Left lung (tissue), 10 donors: ENCODE data around the gene NPDC1. TPM values are rescaled to one million over a fixed set of nuclear protein-coding genes. Genes with fewer than 3 reads are reported as not detected.

Experiments
- ATAC-seq: fragments of 200-7000 bp; cut with Tn5 transposase; one replicate; pipeline ENCODE4 v1.9.1; 2020; ENCODE audit warnings: moderate library complexity
- DNase-seq, 4 donors: peaks; one replicate each; pipeline ENCODE4 v3.0.0-alpha.2; 2013 to 2020
- H3K27ac ChIP-seq, 2 donors: fragments of 200-600 bp; sonication (generic) in 1 of 2; one replicate each; pipeline versions ENCODE4 v1.5.0 to v1.8.0; 2020 to 2021
- H3K27me3 ChIP-seq, 2 donors: fragments of 200-600 bp; sonication (generic) in 1 of 2; one replicate each; pipeline versions ENCODE4 v1.5.0 to v1.8.0; 2020 to 2021
- H3K36me3 ChIP-seq, 2 donors: fragments of 200-600 bp; sonication (generic) in 1 of 2; one replicate each; pipeline versions ENCODE4 v1.5.0 to v1.8.0; 2020 to 2021
- H3K4me1 ChIP-seq, 2 donors: fragments of 200-600 bp; one replicate each; pipeline ENCODE4 v1.8.0; 2021
- H3K4me3 ChIP-seq, 2 donors: fragments of 200-600 bp; sonication (generic) in 1 of 2; one replicate each; pipeline versions ENCODE4 v1.5.0 to v1.8.0; 2020 to 2021; ENCODE audit warnings: mild to moderate bottlenecking in 1 of 2
- H3K9me3 ChIP-seq, 2 donors: fragments of 200-600 bp; sonication (generic) in 1 of 2; one replicate each; pipeline versions ENCODE4 v1.5.0 to v1.8.0; 2020 to 2021
- CTCF ChIP-seq, 2 donors: fragments of 200-600 bp; sonication (generic) in 1 of 2; IDR thresholded peaks; one replicate each; pipeline versions ENCODE4 v1.5.0 to v1.8.0; 2021; ENCODE audit warnings: antibody characterized with exemption in 2 of 2
- intact Hi-C, 2 donors: fragments of 100-400 bp; cut with DNase I; formaldehyde crosslinking; loops; one replicate each; pipeline versions ENCODE4 v1.11.2 to v1.14.2; 2022
- polyA plus RNA-seq, 6 donors: library from polyadenylated mRNA; unstranded; fragments of 120-200 nt; gene quantifications; one replicate each; pipeline ENCODE4 v1.2.1, GENCODE V29; 2013; ENCODE audit not compliant: insufficient read length in 6 of 6
- total RNA-seq, 2 donors: library from RNA; stranded (reverse); fragmentation: NEBNext Ultra II Directional; extraction: Animal tissue kit (Norgen Biotek cat#: 25700); gene quantifications; one replicate each; pipeline ENCODE4 v1.2.1, GENCODE V29; 2021
- donor health status: DM: no; HTN: yes; CAD: no.
- donor health status: DM: no; HTN: no; CAD: no.

The NPDC1 gene
- total and polyA plus RNA-seq, 8 donors = 24.4 to 105 (median 31.7) TPM

GRCh38 chr9:137009217-137009616 is 36.8 kb downstream of the NPDC1 start:
- no peaks in the 10 kb centered on the region for H3K27me3 ChIP-seq
- H3K4me3 ChIP-seq = no peak overlapping the region
- H3K9me3 ChIP-seq = peaks cover 0 to 4% of the 10 kb centered on the region in 2 donors
- no peak for TF ChIP-seq CTCF (IDR thresholded peaks at IDR 0.05)
- ATAC-seq (no peak), DNase-seq (no peak)
- peaks cover 0 to 52% of the 10 kb centered on the region in 2 donors for H3K36me3 ChIP-seq
- intact Hi-C loops = no loop called here
- H3K27ac ChIP-seq = no peak overlapping the region
- no peaks in the 10 kb centered on the region for H3K4me1 ChIP-seq

- peaks cover 0 to 4% of the 10 kb centered on the region in 2 donors for H3K9me3 ChIP-seq
- no peak for TF ChIP-seq CTCF (IDR thresholded peaks at IDR 0.05)
- H3K27me3 ChIP-seq = no peaks in the 10 kb centered on the region
- DNase-seq = no peak
- no peak overlapping the region for H3K4me3 ChIP-seq
- H3K27ac ChIP-seq = no peak overlapping the region
- ATAC-seq = no peak
- intact Hi-C loops = no loop called here
- peaks cover 0 to 43% of the 10 kb centered on the region in 2 donors for H3K36me3 ChIP-seq
- H3K4me1 ChIP-seq = no peaks in the 10 kb centered on the region
These were observed 37.7 kb downstream of the NPDC1 start for GRCh38 chr9:137008312-137008711.

- DNase-seq (no peak), ATAC-seq (no peak)
- no peak overlapping the region for H3K4me3 ChIP-seq
- no peak overlapping the region for H3K27ac ChIP-seq
- peaks cover 0 to 38% of the 10 kb centered on the region in 2 donors for H3K36me3 ChIP-seq
- no peaks in the 10 kb centered on the region for H3K27me3 ChIP-seq
- intact Hi-C loops = no loop called here
- H3K9me3 ChIP-seq = peaks cover 0 to 4% of the 10 kb centered on the region in 2 donors
- no peak for TF ChIP-seq CTCF (IDR thresholded peaks at IDR 0.05)
- no peaks in the 10 kb centered on the region for H3K4me1 ChIP-seq
These were observed 38.1 kb downstream of the NPDC1 start for GRCh38 chr9:137007816-137008270.

GRCh38 chr9:137007108-137007815 is 38.7 kb downstream of the NPDC1 start:
- no peak overlapping the region for H3K27ac ChIP-seq
- TF ChIP-seq CTCF (IDR thresholded peaks at IDR 0.05) = no peak
- intact Hi-C loops = no loop called here
- H3K36me3 ChIP-seq = peaks cover 0 to 32% of the 10 kb centered on the region in 2 donors
- ATAC-seq (peak; percentile 64), DNase-seq (no peak)
- H3K27me3 ChIP-seq = no peaks in the 10 kb centered on the region
- no peaks in the 10 kb centered on the region for H3K4me1 ChIP-seq
- peaks cover 0 to 4% of the 10 kb centered on the region in 2 donors for H3K9me3 ChIP-seq
- no peak overlapping the region for H3K4me3 ChIP-seq

- DNase-seq (no peak), ATAC-seq (no peak)
- peaks cover 0 to 23% of the 10 kb centered on the region in 2 donors for H3K36me3 ChIP-seq
- H3K27me3 ChIP-seq = no peaks in the 10 kb centered on the region
- intact Hi-C loops = no loop called here
- H3K4me3 ChIP-seq = no peak overlapping the region
- H3K4me1 ChIP-seq = peaks cover 0 to 1% of the 10 kb centered on the region in 2 donors
- no peak for TF ChIP-seq CTCF (IDR thresholded peaks at IDR 0.05)
- H3K9me3 ChIP-seq = peaks cover 0 to 4% of the 10 kb centered on the region in 2 donors
- H3K27ac ChIP-seq = no peak overlapping the region
These were observed 39.6 kb downstream of the NPDC1 start for GRCh38 chr9:137006116-137007003.
